Stimulated activated CD4-positive, alpha-beta T cell treated with anti-CD3 and anti-CD28 coated beads, Interleukin-12 subunit alpha, Interleukin-12 subunit beta, amount 100 ng/mL, for 48 hours (primary cell): ENCODE results near the gene SLC12A5.

ENCODE experiments used
- DNase-seq, 3 donors: peaks; one replicate each; pipeline ENCODE4 v3.0.0-alpha.2; 2020; ENCODE audit warnings: low read depth in 2 of 3, low spot score in 1 of 3

SLC12A5 gene

GRCh38 chr20:46006022-46006705 lies 22.9 kb upstream of the SLC12A5 start:
- no peak for DNase-seq

- DNase-seq: no peak
Measured at GRCh38 chr20:46006964-46007363, 22.1 kb upstream of the SLC12A5 start.

GRCh38 chr20:46007671-46008070 lies 21.3 kb upstream of the SLC12A5 start:
- no peak for DNase-seq

GRCh38 chr20:46009816-46010215 lies 19.2 kb upstream of the SLC12A5 start:
- DNase-seq: no peak

- DNase-seq: no peak
Measured at GRCh38 chr20:46010491-46011391, 18.3 kb upstream of the SLC12A5 start.

- DNase-seq: peak in 2 of 3 donors; percentile 44 to 61
Measured at GRCh38 chr20:46011631-46012482, 17.2 kb upstream of the SLC12A5 start.

GRCh38 chr20:46012921-46013320 lies 16.1 kb upstream of the SLC12A5 start:
- no peak for DNase-seq

GRCh38 chr20:46013322-46013828 lies 15.6 kb upstream of the SLC12A5 start:
- DNase-seq: no peak

GRCh38 chr20:46013829-46014516 lies 15.0 kb upstream of the SLC12A5 start:
- peak; percentile 44 to 66 (median 63) for DNase-seq

GRCh38 chr20:46014517-46015396 lies 14.3 kb upstream of the SLC12A5 start:
- no peak for DNase-seq

- no peak for DNase-seq
Measured at GRCh38 chr20:46017272-46017671, 11.7 kb upstream of the SLC12A5 start.

GRCh38 chr20:46018112-46018511 lies 10.9 kb upstream of the SLC12A5 start:
- no peak for DNase-seq

- DNase-seq: no peak
Measured at GRCh38 chr20:46018611-46019010, 10.4 kb upstream of the SLC12A5 start.

GRCh38 chr20:46020555-46020954 lies 8.5 kb upstream of the SLC12A5 start:
- no peak for DNase-seq

- DNase-seq: peak; percentile 45 to 58 (median 52)
Measured at GRCh38 chr20:46021361-46022359, 7.4 kb upstream of the SLC12A5 start.

- DNase-seq: peak; percentile 51 to 71 (median 69)
Measured at GRCh38 chr20:46022411-46023147, 6.4 kb upstream of the SLC12A5 start.

- no peak for DNase-seq
Measured at GRCh38 chr20:46023148-46023484, 5.9 kb upstream of the SLC12A5 start.

- DNase-seq: no peak
Measured at GRCh38 chr20:46023999-46024398, 5.0 kb upstream of the SLC12A5 start.
